ENCODE results near the gene BTBD18.

Gene BTBD18

DNA sequence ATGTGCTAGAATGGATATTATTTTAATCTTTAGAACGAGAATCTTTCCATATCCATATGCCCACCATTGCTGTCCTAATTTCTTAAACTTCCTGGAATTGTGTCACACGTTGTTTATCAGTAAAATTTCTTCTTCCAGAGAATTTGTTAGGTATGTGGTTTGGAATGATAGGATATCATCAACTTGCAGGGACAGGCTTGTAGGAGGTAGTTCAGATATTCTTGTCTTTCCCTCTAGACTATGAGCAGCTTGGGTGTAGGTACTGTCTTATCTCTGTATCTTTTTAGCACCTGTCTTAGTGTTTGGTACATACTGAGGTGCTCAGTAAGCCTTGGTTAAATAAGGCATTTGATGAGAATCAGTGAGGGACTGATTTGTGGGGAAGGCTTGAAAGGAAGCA is 13.4 kb upstream of the BTBD18 start:
- no peak overlapping the region for H3K4me2 ChIP-seq (ENCODE audit: low read depth, low read length, poor library complexity, severe bottlenecking)
- H3K9me3 ChIP-seq (ENCODE audit: insufficient read depth, low read length) = no peaks in the 10 kb centered on the region
- TF ChIP-seq, protein P1, sequence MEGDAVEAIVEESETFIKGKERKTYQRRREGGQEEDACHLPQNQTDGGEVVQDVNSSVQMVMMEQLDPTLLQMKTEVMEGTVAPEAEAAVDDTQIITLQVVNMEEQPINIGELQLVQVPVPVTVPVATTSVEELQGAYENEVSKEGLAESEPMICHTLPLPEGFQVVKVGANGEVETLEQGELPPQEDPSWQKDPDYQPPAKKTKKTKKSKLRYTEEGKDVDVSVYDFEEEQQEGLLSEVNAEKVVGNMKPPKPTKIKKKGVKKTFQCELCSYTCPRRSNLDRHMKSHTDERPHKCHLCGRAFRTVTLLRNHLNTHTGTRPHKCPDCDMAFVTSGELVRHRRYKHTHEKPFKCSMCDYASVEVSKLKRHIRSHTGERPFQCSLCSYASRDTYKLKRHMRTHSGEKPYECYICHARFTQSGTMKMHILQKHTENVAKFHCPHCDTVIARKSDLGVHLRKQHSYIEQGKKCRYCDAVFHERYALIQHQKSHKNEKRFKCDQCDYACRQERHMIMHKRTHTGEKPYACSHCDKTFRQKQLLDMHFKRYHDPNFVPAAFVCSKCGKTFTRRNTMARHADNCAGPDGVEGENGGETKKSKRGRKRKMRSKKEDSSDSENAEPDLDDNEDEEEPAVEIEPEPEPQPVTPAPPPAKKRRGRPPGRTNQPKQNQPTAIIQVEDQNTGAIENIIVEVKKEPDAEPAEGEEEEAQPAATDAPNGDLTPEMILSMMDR (IDR thresholded peaks at IDR 0.05; ENCODE audit: insufficient read depth, low read length, poor library complexity, severe bottlenecking) = no peak
- TF ChIP-seq EZH2phosphoT487 (conservative IDR thresholded peaks at IDR 0.05; ENCODE audit: low read length) = no peak
- no peaks in the 10 kb centered on the region for H3K36me3 ChIP-seq (ENCODE audit: low read length)
- H3K79me2 ChIP-seq (ENCODE audit: insufficient read depth, low read length) = no peaks in the 10 kb centered on the region
- H3K4me3 ChIP-seq (ENCODE audit: insufficient read depth, low read length, poor library complexity, severe bottlenecking) = no peak overlapping the region
- no peak overlapping the region for H2AFZ ChIP-seq (ENCODE audit: low read depth, low read length, severe bottlenecking)
- no peaks in the 10 kb centered on the region for H3K9me2 ChIP-seq (replicated peaks; ENCODE audit: insufficient read depth, low read length)
- H3K9ac ChIP-seq (ENCODE audit: low read length) = no peak overlapping the region
- no peaks in the 10 kb centered on the region for H4K20me1 ChIP-seq (ENCODE audit: low read depth, low read length)
- no peaks in the 10 kb centered on the region for H3K27me3 ChIP-seq (ENCODE audit: low read length)
- H3F3A ChIP-seq (ENCODE audit: insufficient read depth) = no peaks in the 10 kb centered on the region
- no peak overlapping the region for H3K27ac ChIP-seq (ENCODE audit: low read depth, low read length)

DNA sequence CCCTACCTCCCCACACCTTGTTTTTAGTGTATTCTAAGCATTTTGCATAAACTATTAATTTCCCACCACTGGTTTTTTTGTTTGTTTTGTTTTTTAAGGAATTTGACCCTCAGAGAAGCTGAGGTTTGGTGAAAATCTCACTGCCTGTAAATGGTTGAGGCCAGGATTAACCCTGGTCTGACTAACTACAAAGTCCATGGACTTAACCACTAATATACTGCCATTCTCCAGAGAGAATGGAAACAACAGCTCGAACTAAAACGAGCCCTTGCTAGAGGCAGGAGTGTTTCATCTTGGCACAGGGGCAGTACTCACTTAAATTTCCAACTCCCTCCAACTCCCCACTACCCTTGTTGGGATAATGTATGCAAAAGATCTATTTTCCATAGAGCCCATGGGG is 12.9 kb upstream of the BTBD18 start:
- no peak overlapping the region for H3K9ac ChIP-seq (ENCODE audit: low read length)
- H3K27me3 ChIP-seq (ENCODE audit: low read length) = no peaks in the 10 kb centered on the region
- TF ChIP-seq, protein P1 (IDR thresholded peaks at IDR 0.05; ENCODE audit: insufficient read depth, low read length, poor library complexity, severe bottlenecking) = no peak
- no peak for TF ChIP-seq EZH2phosphoT487 (conservative IDR thresholded peaks at IDR 0.05; ENCODE audit: low read length)
- H3K36me3 ChIP-seq (ENCODE audit: low read length) = no peaks in the 10 kb centered on the region
- H3F3A ChIP-seq (ENCODE audit: insufficient read depth) = no peaks in the 10 kb centered on the region
- H3K4me3 ChIP-seq (ENCODE audit: insufficient read depth, low read length, poor library complexity, severe bottlenecking) = no peak overlapping the region
- H3K9me3 ChIP-seq (ENCODE audit: insufficient read depth, low read length) = no peaks in the 10 kb centered on the region
- no peaks in the 10 kb centered on the region for H4K20me1 ChIP-seq (ENCODE audit: low read depth, low read length)
- no peak overlapping the region for H3K4me2 ChIP-seq (ENCODE audit: low read depth, low read length, poor library complexity, severe bottlenecking)
- H3K9me2 ChIP-seq (replicated peaks; ENCODE audit: insufficient read depth, low read length) = no peaks in the 10 kb centered on the region
- H2AFZ ChIP-seq (ENCODE audit: low read depth, low read length, severe bottlenecking) = no peak overlapping the region
- H3K27ac ChIP-seq (ENCODE audit: low read depth, low read length) = no peak overlapping the region
- no peaks in the 10 kb centered on the region for H3K79me2 ChIP-seq (ENCODE audit: insufficient read depth, low read length)

DNA sequence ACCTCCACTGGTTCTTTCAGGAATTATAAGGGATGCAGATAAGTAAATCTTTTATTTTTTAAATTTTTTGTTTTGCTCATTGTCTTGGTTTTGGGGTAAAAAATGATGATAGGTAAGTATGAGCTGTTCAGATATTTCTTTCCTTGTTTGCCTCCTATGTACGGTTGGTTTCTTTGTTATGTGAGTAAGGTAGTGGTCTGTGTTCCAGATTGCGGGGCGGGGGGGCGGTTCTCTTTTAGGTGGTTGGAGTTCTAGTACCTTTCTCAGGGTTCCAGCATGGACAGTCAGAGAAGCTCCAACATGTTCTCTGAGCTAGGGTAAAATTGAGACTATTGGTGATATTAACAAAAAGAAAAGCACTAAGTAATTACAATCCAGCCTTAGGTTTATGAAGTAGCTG is 12.4 kb upstream of the BTBD18 start:
- no peaks in the 10 kb centered on the region for H4K20me1 ChIP-seq (ENCODE audit: low read depth, low read length)
- no peaks in the 10 kb centered on the region for H3K79me2 ChIP-seq (ENCODE audit: insufficient read depth, low read length)
- no peaks in the 10 kb centered on the region for H3K9me3 ChIP-seq (ENCODE audit: insufficient read depth, low read length)
- H2AFZ ChIP-seq (ENCODE audit: low read depth, low read length, severe bottlenecking) = no peak overlapping the region
- H3K4me2 ChIP-seq (ENCODE audit: low read depth, low read length, poor library complexity, severe bottlenecking) = no peak overlapping the region
- TF ChIP-seq, protein P1 (IDR thresholded peaks at IDR 0.05; ENCODE audit: insufficient read depth, low read length, poor library complexity, severe bottlenecking) = no peak
- no peak for TF ChIP-seq EZH2phosphoT487 (conservative IDR thresholded peaks at IDR 0.05; ENCODE audit: low read length)
- no peak overlapping the region for H3K27ac ChIP-seq (ENCODE audit: low read depth, low read length)
- no peaks in the 10 kb centered on the region for H3K27me3 ChIP-seq (ENCODE audit: low read length)
- no peak overlapping the region for H3K9ac ChIP-seq (ENCODE audit: low read length)
- H3K36me3 ChIP-seq (ENCODE audit: low read length) = no peaks in the 10 kb centered on the region
- no peak overlapping the region for H3K4me3 ChIP-seq (ENCODE audit: insufficient read depth, low read length, poor library complexity, severe bottlenecking)
- H3K9me2 ChIP-seq (replicated peaks; ENCODE audit: insufficient read depth, low read length) = no peaks in the 10 kb centered on the region
- H3F3A ChIP-seq (ENCODE audit: insufficient read depth) = no peaks in the 10 kb centered on the region

Data from SU-DHL-6 (cell line).